Lower lobe of right lung (tissue), 2 donors: Measurements from ENCODE around the gene CD101. TPM values are rescaled to one million over a fixed set of nuclear protein-coding genes. Genes with fewer than 3 reads are reported as not detected.

Experiments
- ATAC-seq, 2 donors: fragments of 200-7000 bp; cut with Tn5 transposase; one replicate each; pipeline ENCODE4 v1.9.1; 2020 to 2022; ENCODE audit warnings: mild to moderate bottlenecking in 2 of 2, moderate library complexity in 2 of 2
- DNase-seq: peaks from one replicate; pipeline ENCODE4 v3.0.0-alpha.2; 2020
- H3K27ac ChIP-seq: fragments of 200-600 bp; one replicate; pipeline ENCODE4 v1.8.0; 2022
- H3K27me3 ChIP-seq: fragments of 200-600 bp; one replicate; pipeline ENCODE4 v1.8.0; 2022; ENCODE audit warnings: low read depth
- H3K36me3 ChIP-seq: fragments of 200-600 bp; one replicate; pipeline ENCODE4 v1.8.0; 2022; ENCODE audit warnings: mild to moderate bottlenecking
- H3K4me1 ChIP-seq: fragments of 200-600 bp; one replicate; pipeline ENCODE4 v1.8.0; 2022
- H3K4me3 ChIP-seq: fragments of 200-600 bp; one replicate; pipeline ENCODE4 v1.8.0; 2022; ENCODE audit warnings: mild to moderate bottlenecking
- H3K9me3 ChIP-seq: fragments of 200-600 bp; one replicate; pipeline ENCODE4 v1.8.0; 2022
- intact Hi-C: fragments of 100-400 bp; cut with DNase I; formaldehyde crosslinking; loops from one replicate; pipeline ENCODE4 v1.11.0; 2022
- total RNA-seq: library from RNA; stranded (reverse); fragmentation: NEBNext Ultra II Directional; extraction: Animal tissue kit (Norgen Biotek cat#: 25700); gene quantifications from one replicate; pipeline ENCODE4 v1.2.1, GENCODE V29; 2021
- TF ChIP-seq, protein P1 (sequence below): fragments of 200-600 bp; IDR thresholded peaks from one replicate; pipeline ENCODE4 v1.8.0; 2022; ENCODE audit warnings: antibody characterized with exemption, mild to moderate bottlenecking
- donor health status: DM: no; HTN: yes; CAD: no; lungs with severe emphysema.

Gene CD101
- total RNA-seq, 1 donor from 2014 or later = 105 TPM

DNA sequence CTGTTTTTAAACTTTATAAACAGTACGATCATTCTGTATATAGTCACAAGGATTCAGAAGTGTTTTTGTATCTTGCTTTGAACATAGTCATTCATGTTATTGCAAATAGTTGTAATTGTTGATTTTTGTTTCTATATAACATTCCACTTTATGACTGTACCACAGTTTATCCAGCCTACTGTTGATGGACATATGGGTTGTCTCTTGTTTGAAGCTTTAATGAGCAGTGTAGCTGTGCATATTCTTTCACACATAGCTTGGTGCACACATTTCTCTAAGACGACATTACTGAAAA lies 6.1 kb downstream of the CD101 start:
- ATAC-seq (no peak), DNase-seq (no peak)
- Histone ChIP-seq H3K27me3 (no peaks in the 10 kb centered on the region), H3K4me3 (no peak overlapping the region), H3K27ac (peak overlapping the region; percentile 10), H3K4me1 (no peaks in the 10 kb centered on the region), H3K9me3 (no peaks in the 10 kb centered on the region), H3K36me3 (no peaks in the 10 kb centered on the region)
- TF ChIP-seq, protein P1, sequence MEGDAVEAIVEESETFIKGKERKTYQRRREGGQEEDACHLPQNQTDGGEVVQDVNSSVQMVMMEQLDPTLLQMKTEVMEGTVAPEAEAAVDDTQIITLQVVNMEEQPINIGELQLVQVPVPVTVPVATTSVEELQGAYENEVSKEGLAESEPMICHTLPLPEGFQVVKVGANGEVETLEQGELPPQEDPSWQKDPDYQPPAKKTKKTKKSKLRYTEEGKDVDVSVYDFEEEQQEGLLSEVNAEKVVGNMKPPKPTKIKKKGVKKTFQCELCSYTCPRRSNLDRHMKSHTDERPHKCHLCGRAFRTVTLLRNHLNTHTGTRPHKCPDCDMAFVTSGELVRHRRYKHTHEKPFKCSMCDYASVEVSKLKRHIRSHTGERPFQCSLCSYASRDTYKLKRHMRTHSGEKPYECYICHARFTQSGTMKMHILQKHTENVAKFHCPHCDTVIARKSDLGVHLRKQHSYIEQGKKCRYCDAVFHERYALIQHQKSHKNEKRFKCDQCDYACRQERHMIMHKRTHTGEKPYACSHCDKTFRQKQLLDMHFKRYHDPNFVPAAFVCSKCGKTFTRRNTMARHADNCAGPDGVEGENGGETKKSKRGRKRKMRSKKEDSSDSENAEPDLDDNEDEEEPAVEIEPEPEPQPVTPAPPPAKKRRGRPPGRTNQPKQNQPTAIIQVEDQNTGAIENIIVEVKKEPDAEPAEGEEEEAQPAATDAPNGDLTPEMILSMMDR = no peak
- intact Hi-C loops = no loop called here

DNA sequence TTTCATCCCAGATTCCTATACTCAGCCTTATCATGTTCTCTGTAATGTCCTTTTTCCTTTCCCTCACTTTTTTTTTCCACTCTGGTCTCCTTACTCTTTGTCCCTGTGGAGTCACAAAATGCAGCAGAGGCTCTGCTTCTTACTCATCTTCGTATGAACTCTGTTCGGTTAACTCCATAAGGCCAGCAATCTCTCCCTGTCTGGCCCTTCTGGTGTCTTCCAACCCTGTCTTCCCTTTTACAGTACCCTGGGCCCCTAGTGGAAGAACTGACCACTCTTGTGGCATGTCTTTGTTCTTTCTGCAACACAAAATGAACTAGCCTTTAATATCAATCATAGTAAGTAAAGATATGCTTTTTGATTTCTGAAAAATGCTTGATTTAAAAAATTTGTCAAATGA lies 7.1 kb downstream of the CD101 start:
- Histone ChIP-seq H3K4me3 (no peak overlapping the region), H3K36me3 (no peaks in the 10 kb centered on the region), H3K27me3 (no peaks in the 10 kb centered on the region), H3K9me3 (no peaks in the 10 kb centered on the region), H3K27ac (no peak overlapping the region), H3K4me1 (no peaks in the 10 kb centered on the region)
- no peak for ATAC-seq
- no peak for DNase-seq
- intact Hi-C loops = no loop called here
- TF ChIP-seq, protein P1 = no peak

DNA sequence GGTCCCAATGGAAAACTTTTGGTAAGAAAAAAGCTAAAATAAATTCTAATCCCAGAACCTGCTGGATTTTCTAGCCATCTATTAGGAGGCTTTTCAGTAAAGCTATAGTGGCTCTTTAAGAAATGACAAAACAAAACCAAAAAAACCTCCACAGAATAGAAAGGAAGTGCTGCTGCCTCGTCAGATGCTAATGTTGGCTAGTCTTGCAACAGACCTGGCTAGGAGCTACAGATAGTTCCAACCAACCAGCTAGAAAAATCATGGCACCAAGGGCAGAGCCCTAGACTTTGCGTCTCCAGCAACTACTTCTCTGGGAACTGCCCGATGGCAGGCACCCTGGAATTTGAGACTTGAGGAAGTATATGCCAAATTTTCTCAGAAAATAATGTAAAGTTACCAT lies 7.6 kb downstream of the CD101 start:
- intact Hi-C loops = no loop called here
- H3K4me1 ChIP-seq = no peaks in the 10 kb centered on the region
- no peaks in the 10 kb centered on the region for H3K27me3 ChIP-seq
- DNase-seq = no peak
- TF ChIP-seq, protein P1 = no peak
- ATAC-seq = peak; percentile 50 to 71
- H3K36me3 ChIP-seq = no peaks in the 10 kb centered on the region
- no peak overlapping the region for H3K4me3 ChIP-seq
- H3K9me3 ChIP-seq = no peaks in the 10 kb centered on the region
- H3K27ac ChIP-seq = peak overlapping the region; percentile 7

DNA sequence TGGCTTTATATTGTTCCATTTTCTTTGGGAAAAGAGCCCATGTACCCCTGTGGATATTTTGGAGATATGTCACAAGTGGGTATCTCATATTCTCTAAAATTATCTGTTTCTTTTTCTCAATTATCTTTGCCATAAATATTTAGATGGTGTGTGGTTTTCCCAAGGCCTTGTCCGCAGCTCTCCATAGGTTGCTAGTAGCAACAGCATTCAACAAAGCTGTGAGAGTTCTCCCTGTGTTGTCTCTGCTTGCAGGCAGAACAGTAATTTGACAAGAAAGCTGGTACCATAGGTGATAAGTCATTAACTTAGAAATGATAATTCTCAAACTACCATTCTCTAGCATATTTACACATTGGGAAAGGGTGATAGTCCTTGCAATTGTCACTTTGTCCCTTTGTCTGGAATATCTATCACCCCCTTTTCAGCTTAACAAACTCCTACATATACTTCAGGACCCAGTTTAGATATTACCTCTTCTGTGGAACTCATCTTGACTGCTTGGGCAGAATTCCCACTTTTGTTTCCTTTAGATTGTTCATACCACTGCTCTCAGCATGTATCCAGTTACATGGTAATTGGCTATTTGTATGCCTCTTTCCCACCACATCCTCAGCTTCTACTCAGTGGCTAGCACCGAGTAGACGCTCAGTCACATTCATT lies 8.9 kb downstream of the CD101 start:
- Histone ChIP-seq H3K27me3 (no peaks in the 10 kb centered on the region), H3K4me1 (no peaks in the 10 kb centered on the region), H3K9me3 (no peaks in the 10 kb centered on the region), H3K36me3 (no peaks in the 10 kb centered on the region), H3K4me3 (no peak overlapping the region), H3K27ac (no peak overlapping the region)
- DNase-seq (no peak), ATAC-seq (no peak)
- intact Hi-C loops = no loop called here
- TF ChIP-seq, protein P1 = no peak

DNA sequence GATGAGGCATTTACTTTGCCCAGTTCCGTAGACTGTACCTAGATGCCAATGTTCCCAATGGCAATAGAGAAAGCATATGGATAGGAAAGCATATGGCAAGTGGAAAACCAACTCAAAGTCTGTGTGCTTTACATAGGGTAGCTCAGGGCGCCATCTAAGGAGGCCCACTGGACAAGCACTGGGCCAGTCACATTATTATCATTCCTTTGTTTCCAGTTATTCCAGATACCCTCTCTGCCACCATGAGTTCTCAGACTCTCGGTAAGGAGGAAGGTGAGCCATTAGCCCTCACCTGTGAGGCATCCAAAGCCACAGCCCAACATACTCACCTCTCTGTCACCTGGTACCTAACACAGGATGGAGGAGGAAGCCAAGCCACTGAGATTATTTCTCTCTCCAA lies 9.8 kb downstream of the CD101 start:
- no peak overlapping the region for H3K4me3 ChIP-seq
- no peak for DNase-seq
- intact Hi-C loops = no loop called here
- no peak for ATAC-seq
- H3K9me3 ChIP-seq = no peaks in the 10 kb centered on the region
- H3K27ac ChIP-seq = no peak overlapping the region
- no peaks in the 10 kb centered on the region for H3K27me3 ChIP-seq
- TF ChIP-seq, protein P1 = no peak
- no peaks in the 10 kb centered on the region for H3K4me1 ChIP-seq
- no peaks in the 10 kb centered on the region for H3K36me3 ChIP-seq
